Smooth muscle cell (in vitro differentiated cells): ENCODE results near the gene DNAJC30. TPM values are rescaled to one million over a fixed set of nuclear protein-coding genes. Genes with fewer than 3 reads are reported as not detected.

Experiments used
- DNase-seq: peaks from one replicate; lab custom pipeline; 2025; ENCODE audit not compliant: unreplicated experiment; lab: John Stamatoyannopoulos, UW
- H2AFZ ChIP-seq: fragments of 200-600 bp; sonication (generic); 2 replicates; pipeline ENCODE4 v1.6.0; 2016; ENCODE audit warnings: antibody characterized with exemption, low read depth, mild to moderate bottlenecking
- H3F3A ChIP-seq: fragments of 200-600 bp; sonication (generic); 2 replicates; pipeline ENCODE4 v1.6.0; 2017; ENCODE audit warnings: antibody characterized with exemption, low read depth
- H3K27ac ChIP-seq: fragments of 200-600 bp; sonication (generic); 2 replicates; pipeline ENCODE4 v1.5.1; 2016; ENCODE audit warnings: low read depth, mild to moderate bottlenecking
- H3K27me3 ChIP-seq: fragments of 200-600 bp; sonication (generic); 2 replicates; pipeline ENCODE4 v1.6.1; 2016; ENCODE audit warnings: low read depth, mild to moderate bottlenecking
- H3K36me3 ChIP-seq: fragments of 200-600 bp; sonication (generic); 2 replicates; pipeline ENCODE4 v1.5.1; 2016; ENCODE audit warnings: low read depth
- H3K4me1 ChIP-seq: fragments of 200-600 bp; sonication (generic); 2 replicates; pipeline ENCODE4 v1.5.1; 2016; ENCODE audit warnings: low read depth
- H3K4me2 ChIP-seq: fragments of 200-600 bp; sonication (generic); 2 replicates; pipeline ENCODE4 v1.6.0; 2016; ENCODE audit warnings: mild to moderate bottlenecking
- H3K4me3 ChIP-seq: fragments of 200-600 bp; sonication (generic); 2 replicates; pipeline ENCODE4 v1.5.1; 2016; ENCODE audit warnings: mild to moderate bottlenecking
- H3K79me2 ChIP-seq: fragments of 200-600 bp; sonication (generic); 2 replicates; pipeline ENCODE4 v1.6.0; 2016; ENCODE audit warnings: low read depth, mild to moderate bottlenecking
- H3K9ac ChIP-seq: fragments of 200-600 bp; sonication (generic); 2 replicates; pipeline ENCODE4 v1.6.0; 2016; ENCODE audit warnings: low read depth
- H3K9me3 ChIP-seq: fragments of 200-600 bp; sonication (generic); replicated peaks from 2 replicates; pipeline ENCODE4 v1.5.1; 2016; ENCODE audit warnings: low read depth
- H4K20me1 ChIP-seq: fragments of 200-600 bp; sonication (generic); 2 replicates; pipeline ENCODE4 v1.6.0; 2016; ENCODE audit warnings: low read depth
- WGBS: methylation state at CpG from one replicate; pipeline ENCODE4 v1.1.7; 2016; ENCODE audit warnings: low lambda C conversion rate; 5-methylcytosine and 5-hydroxymethylcytosine counted together
- polyA plus RNA-seq: library from polyadenylated mRNA; unstranded; fragments of >200 nt; fragmentation: Nextera tagmentation; extraction: Ambion mirVana; gene quantifications from 2 replicates; pipeline ENCODE4 v1.2.1, GENCODE V29; 2016
- total RNA-seq: library from RNA; depleted of rRNA; stranded (reverse); fragments of >200 nt; gene quantifications from 2 replicates; pipeline ENCODE4 v1.2.3, GENCODE V29; 2014
- TF ChIP-seq, protein P1 (sequence below): fragments of 200-600 bp; sonication (generic); IDR thresholded peaks from 2 replicates; pipeline ENCODE4 v1.5.1; 2017; ENCODE audit warnings: borderline replicate concordance, mild to moderate bottlenecking, antibody characterized with exemption; ENCODE audit not compliant: insufficient read depth, poor library complexity, severe bottlenecking

Gene DNAJC30
- total and polyA plus RNA-seq, 2 experiments from 2014 or later = 1.2 to 4.6 TPM

- Histone ChIP-seq H3K9me3 (no peaks in the 10 kb centered on the region), H3K4me2 (no peak overlapping the region), H3K79me2 (no peaks in the 10 kb centered on the region), H3K9ac (no peak overlapping the region), H3K27ac (no peak overlapping the region), H3K27me3 (peaks cover 76% of the 10 kb centered on the region), H4K20me1 (no peaks in the 10 kb centered on the region), H3K36me3 (no peaks in the 10 kb centered on the region), H3F3A (no peaks in the 10 kb centered on the region), H3K4me3 (no peak overlapping the region), H2AFZ (no peak overlapping the region), H3K4me1 (peaks cover 4% of the 10 kb centered on the region)
- TF ChIP-seq, protein P1, sequence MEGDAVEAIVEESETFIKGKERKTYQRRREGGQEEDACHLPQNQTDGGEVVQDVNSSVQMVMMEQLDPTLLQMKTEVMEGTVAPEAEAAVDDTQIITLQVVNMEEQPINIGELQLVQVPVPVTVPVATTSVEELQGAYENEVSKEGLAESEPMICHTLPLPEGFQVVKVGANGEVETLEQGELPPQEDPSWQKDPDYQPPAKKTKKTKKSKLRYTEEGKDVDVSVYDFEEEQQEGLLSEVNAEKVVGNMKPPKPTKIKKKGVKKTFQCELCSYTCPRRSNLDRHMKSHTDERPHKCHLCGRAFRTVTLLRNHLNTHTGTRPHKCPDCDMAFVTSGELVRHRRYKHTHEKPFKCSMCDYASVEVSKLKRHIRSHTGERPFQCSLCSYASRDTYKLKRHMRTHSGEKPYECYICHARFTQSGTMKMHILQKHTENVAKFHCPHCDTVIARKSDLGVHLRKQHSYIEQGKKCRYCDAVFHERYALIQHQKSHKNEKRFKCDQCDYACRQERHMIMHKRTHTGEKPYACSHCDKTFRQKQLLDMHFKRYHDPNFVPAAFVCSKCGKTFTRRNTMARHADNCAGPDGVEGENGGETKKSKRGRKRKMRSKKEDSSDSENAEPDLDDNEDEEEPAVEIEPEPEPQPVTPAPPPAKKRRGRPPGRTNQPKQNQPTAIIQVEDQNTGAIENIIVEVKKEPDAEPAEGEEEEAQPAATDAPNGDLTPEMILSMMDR = no peak
- 69% methylated on average over 9 of the region's 9 CpGs for WGBS
- DNase-seq = no peak
These were observed 33.7 kb downstream of the DNAJC30 start for GRCh38 chr7:73649576-73649975.

GRCh38 chr7:73648593-73649332 is 34.5 kb downstream of the DNAJC30 start:
- Histone ChIP-seq H3K4me3 (no peak overlapping the region), H3K4me1 (peaks cover 4% of the 10 kb centered on the region), H3K36me3 (no peaks in the 10 kb centered on the region), H3K4me2 (no peak overlapping the region), H3K9ac (no peak overlapping the region), H3K9me3 (no peaks in the 10 kb centered on the region), H3K79me2 (no peaks in the 10 kb centered on the region), H2AFZ (no peak overlapping the region), H3K27me3 (peaks cover 82% of the 10 kb centered on the region), H3K27ac (no peak overlapping the region), H4K20me1 (no peaks in the 10 kb centered on the region), H3F3A (no peaks in the 10 kb centered on the region)
- DNase-seq = no peak
- TF ChIP-seq, protein P1 = no peak
- WGBS = 43% methylated on average over 1 of the region's 1 CpG

GRCh38 chr7:73647725-73648592 is 35.3 kb downstream of the DNAJC30 start:
- H3K4me2 ChIP-seq = peak overlapping the region; percentile 90
- peaks cover 82% of the 10 kb centered on the region for H3K27me3 ChIP-seq
- H3K9ac ChIP-seq = no peak overlapping the region

More at GRCh38 chr7:73647725-73648592, 35.3 kb downstream of the DNAJC30 start:
- Histone ChIP-seq H3K4me3 (peak overlapping the region; percentile 44), H4K20me1 (no peaks in the 10 kb centered on the region), H3F3A (no peaks in the 10 kb centered on the region), H3K9me3 (no peaks in the 10 kb centered on the region), H3K79me2 (no peaks in the 10 kb centered on the region), H3K27ac (no peak overlapping the region), H2AFZ (peak overlapping the region; percentile 43), H3K36me3 (no peaks in the 10 kb centered on the region), H3K4me1 (peaks cover 4% of the 10 kb centered on the region)
- whole genome bisulfite sequencing = 3% methylated on average over 32 of the region's 62 CpGs
- DNase-seq = no peak
- TF ChIP-seq, protein P1 = no peak
